HG02588 (cell line): ENCODE measurements around the gene INSYN2B.

Experiments used
- ATAC-seq: cut with Tn5 transposase; IDR thresholded peaks from one replicate; pipeline ENCODE4 v1.9.1; 2021; ENCODE audit warnings: mild to moderate bottlenecking, moderate library complexity; ENCODE audit not compliant: unreplicated experiment

The INSYN2B gene

GRCh38 chr5:169895926-169896325 lies 84.4 kb downstream of the INSYN2B start:
- ATAC-seq = no peak

GRCh38 chr5:169893571-169893970 lies 86.7 kb downstream of the INSYN2B start:
- no peak for ATAC-seq

- ATAC-seq = no peak
Measured at GRCh38 chr5:169893010-169893409, 87.3 kb downstream of the INSYN2B start.

- ATAC-seq = no peak
Measured at GRCh38 chr5:169889572-169889971, 90.7 kb downstream of the INSYN2B start.

GRCh38 chr5:169886677-169887076 lies 93.6 kb downstream of the INSYN2B start:
- ATAC-seq = no peak

GRCh38 chr5:169886033-169886432 lies 94.3 kb downstream of the INSYN2B start:
- peak; percentile 63 for ATAC-seq

- no peak for ATAC-seq
Measured at GRCh38 chr5:169881702-169882303, 98.5 kb downstream of the INSYN2B start.

- ATAC-seq = no peak
Measured at GRCh38 chr5:169880785-169881184, 99.5 kb downstream of the INSYN2B start.

GRCh38 chr5:169880012-169880663 lies 100.2 kb downstream of the INSYN2B start:
- ATAC-seq = peak; percentile 62

GRCh38 chr5:169876386-169876785 lies 103.9 kb downstream of the INSYN2B start:
- no peak for ATAC-seq

GRCh38 chr5:169875731-169876130 lies 104.6 kb downstream of the INSYN2B start:
- ATAC-seq = no peak

- no peak for ATAC-seq
Measured at GRCh38 chr5:169875091-169875728, 105.1 kb downstream of the INSYN2B start.

- no peak for ATAC-seq
Measured at GRCh38 chr5:169874621-169875020, 105.7 kb downstream of the INSYN2B start.

- ATAC-seq = no peak
Measured at GRCh38 chr5:169873642-169874041, 106.7 kb downstream of the INSYN2B start.

GRCh38 chr5:169871826-169872490 lies 108.3 kb downstream of the INSYN2B start:
- no peak for ATAC-seq

GRCh38 chr5:169870211-169870610 lies 110.1 kb downstream of the INSYN2B start:
- ATAC-seq = no peak

- ATAC-seq = no peak
Measured at GRCh38 chr5:169869066-169869465, 111.2 kb downstream of the INSYN2B start.

- ATAC-seq = no peak
Measured at GRCh38 chr5:169867347-169867746, 112.9 kb downstream of the INSYN2B start.

GRCh38 chr5:169864483-169864882 lies 115.8 kb downstream of the INSYN2B start:
- ATAC-seq = no peak

- no peak for ATAC-seq
Measured at GRCh38 chr5:169862391-169862811, 117.9 kb downstream of the INSYN2B start.

- ATAC-seq = no peak
Measured at GRCh38 chr5:169861934-169862333, 118.4 kb downstream of the INSYN2B start.

- no peak for ATAC-seq
Measured at GRCh38 chr5:169861433-169861832, 118.9 kb downstream of the INSYN2B start.
